DND-41 (cell line): Measurements from ENCODE around the gene BCAS3.

ENCODE experiments used
- ATAC-seq: fragments of 200-7000 bp; cut with Tn5 transposase; 3 replicates; pipeline ENCODE4 v1.9.1; 2021; ENCODE audit warnings: low read depth; ENCODE audit not compliant: insufficient read depth
- DNase-seq: peaks from one replicate; pipeline ENCODE4 v3.0.0-alpha.2; 2020
- H2AFZ ChIP-seq: 2 replicates; pipeline ENCODE4 v1.6.0; 2012; ENCODE audit warnings: low read depth, low read length
- H3K27ac ChIP-seq: 2 replicates; pipeline ENCODE4 v1.5.1; 2012; ENCODE audit warnings: low read length, inconsistent platforms
- H3K27me3 ChIP-seq: fragments of 200-600 bp; sonication (generic); 2 replicates; pipeline ENCODE4 v1.6.0; 2012; ENCODE audit warnings: low read length, mild to moderate bottlenecking, inconsistent platforms; ENCODE audit not compliant: insufficient read depth, poor library complexity
- H3K36me3 ChIP-seq: 2 replicates; pipeline ENCODE4 v1.5.1; 2012; ENCODE audit warnings: low read length, inconsistent platforms; ENCODE audit not compliant: insufficient read depth
- H3K4me1 ChIP-seq: 2 replicates; pipeline ENCODE4 v1.5.1; 2012; ENCODE audit warnings: mild to moderate bottlenecking, low read length; ENCODE audit not compliant: insufficient read depth
- H3K4me2 ChIP-seq: 2 replicates; pipeline ENCODE4 v1.6.0; 2012; ENCODE audit warnings: mild to moderate bottlenecking, moderate library complexity, low read length, inconsistent platforms; ENCODE audit not compliant: insufficient read depth
- H3K4me3 ChIP-seq, 2 experiments: fragments of 200-600 bp in 1 of 2; shearing (Covaris generic) in 1 of 2; 2 replicates each; pipeline ENCODE4 v1.5.1; 2012 to 2016; ENCODE audit warnings: inconsistent platforms in 2 of 2, low read length in 2 of 2, mild to moderate bottlenecking in 2 of 2, low read depth in 1 of 2, moderate library complexity in 1 of 2
- H3K79me2 ChIP-seq: 2 replicates; pipeline ENCODE4 v1.6.0; 2012; ENCODE audit warnings: low read length, inconsistent platforms; ENCODE audit not compliant: insufficient read depth
- H3K9ac ChIP-seq: 2 replicates; pipeline ENCODE4 v1.6.0; 2012; ENCODE audit warnings: low read depth, mild to moderate bottlenecking, inconsistent platforms, low read length, moderate library complexity
- H3K9me3 ChIP-seq: 2 replicates; pipeline ENCODE4 v1.5.1; 2012; ENCODE audit warnings: low read length, moderate library complexity, mild to moderate bottlenecking, inconsistent platforms; ENCODE audit not compliant: insufficient read depth, severe bottlenecking
- H4K20me1 ChIP-seq: 2 replicates; pipeline ENCODE4 v1.6.0; 2012; ENCODE audit warnings: low read length; ENCODE audit not compliant: insufficient read depth
- CTCF ChIP-seq: IDR thresholded peaks from 2 replicates; pipeline ENCODE4 v1.5.1; 2012; ENCODE audit warnings: borderline replicate concordance, low read length, moderate library complexity, mild to moderate bottlenecking; ENCODE audit not compliant: poor library complexity, severe bottlenecking; ENCODE audit errors: extremely low read depth
- EZH2 ChIP-seq: IDR thresholded peaks from 3 replicates; pipeline ENCODE4 v1.6.1; 2012; ENCODE audit warnings: borderline replicate concordance, low read depth, mild to moderate bottlenecking, moderate library complexity, low read length, inconsistent platforms; ENCODE audit not compliant: severe bottlenecking

BCAS3 gene

GRCh38 chr17:61402073-61402541, 724.5 kb downstream of the BCAS3 start:
- Histone ChIP-seq H3K27me3 (no peaks in the 10 kb centered on the region), H3K36me3 (no peaks in the 10 kb centered on the region), H3K9ac (no peak overlapping the region), H3K79me2 (no peaks in the 10 kb centered on the region), H3K27ac (no peak overlapping the region), H3K4me2 (no peak overlapping the region), H3K4me1 (no peaks in the 10 kb centered on the region), H3K9me3 (no peaks in the 10 kb centered on the region), H4K20me1 (no peaks in the 10 kb centered on the region), H2AFZ (no peak overlapping the region), H3K4me3 (no peak overlapping the region)
- no peak for TF ChIP-seq EZH2
- TF ChIP-seq CTCF, result no peak
- no peak for DNase-seq
- ATAC-seq, result no peak

- Histone ChIP-seq H3K79me2 (no peaks in the 10 kb centered on the region), H2AFZ (no peak overlapping the region), H3K4me2 (no peak overlapping the region), H3K36me3 (no peaks in the 10 kb centered on the region), H3K4me1 (no peaks in the 10 kb centered on the region), H4K20me1 (no peaks in the 10 kb centered on the region), H3K27me3 (no peaks in the 10 kb centered on the region), H3K9me3 (no peaks in the 10 kb centered on the region), H3K9ac (no peak overlapping the region), H3K27ac (no peak overlapping the region), H3K4me3 (no peak overlapping the region)
- no peak for TF ChIP-seq CTCF
- TF ChIP-seq EZH2, result no peak
- DNase-seq (no peak), ATAC-seq (no peak)
Measured at GRCh38 chr17:61402978-61403800, 725.5 kb downstream of the BCAS3 start.

GRCh38 chr17:61403801-61404662, 726.4 kb downstream of the BCAS3 start:
- Histone ChIP-seq H2AFZ (no peak overlapping the region), H3K4me2 (no peak overlapping the region)

More at GRCh38 chr17:61403801-61404662, 726.4 kb downstream of the BCAS3 start:
- Histone ChIP-seq H3K9ac (no peak overlapping the region), H3K36me3 (no peaks in the 10 kb centered on the region), H3K9me3 (no peaks in the 10 kb centered on the region), H3K4me1 (no peaks in the 10 kb centered on the region), H4K20me1 (no peaks in the 10 kb centered on the region), H3K79me2 (no peaks in the 10 kb centered on the region), H3K27ac (no peak overlapping the region), H3K27me3 (peaks cover 5% of the 10 kb centered on the region), H3K4me3 (no peak overlapping the region)
- TF ChIP-seq CTCF (no peak), EZH2 (no peak)
- ATAC-seq (no peak), DNase-seq (no peak)
